ENCODE results near the gene NEUROD2.

The NEUROD2 gene

GRCh38 chr17:39623356-39623950 lies 15.7 kb upstream of the NEUROD2 start:
- DNase-seq (ENCODE audit: insufficient read length, low spot score) (peak; percentile 78), FAIRE-seq (peak; percentile 87)
- TF ChIP-seq TAF1 (IDR thresholded peaks at IDR 0.05; ENCODE audit: low read depth, low read length) (no peak), POLR2A (IDR thresholded peaks at IDR 0.05; ENCODE audit: low read depth, low read length) (no peak), SPI1 (IDR thresholded peaks at IDR 0.05; ENCODE audit: low read depth, low read length) (no peak), POU2F2 (IDR thresholded peaks at IDR 0.05; ENCODE audit: low read depth, low read length) (no peak), POLR2AphosphoS5 (IDR thresholded peaks at IDR 0.05; ENCODE audit: low read depth, low read length) (no peak), PAX5 (IDR thresholded peaks at IDR 0.05; ENCODE audit: insufficient read depth, low read length, severe bottlenecking) (no peak)

- FAIRE-seq (no peak), DNase-seq (ENCODE audit: insufficient read length, low spot score) (no peak)
- TF ChIP-seq POLR2A (IDR thresholded peaks at IDR 0.05; ENCODE audit: low read depth, low read length) = no peak
- no peak for TF ChIP-seq TAF1 (IDR thresholded peaks at IDR 0.05; ENCODE audit: low read depth, low read length)
- no peak for TF ChIP-seq POLR2AphosphoS5 (IDR thresholded peaks at IDR 0.05; ENCODE audit: low read depth, low read length)
- no peak for TF ChIP-seq SPI1 (IDR thresholded peaks at IDR 0.05; ENCODE audit: low read depth, low read length)
- TF ChIP-seq POU2F2 (IDR thresholded peaks at IDR 0.05; ENCODE audit: low read depth, low read length) = no peak
- TF ChIP-seq PAX5 (IDR thresholded peaks at IDR 0.05; ENCODE audit: insufficient read depth, low read length, severe bottlenecking) = no peak
Measured at GRCh38 chr17:39622380-39623006, 14.8 kb upstream of the NEUROD2 start.

- TF ChIP-seq PAX5 (IDR thresholded peaks at IDR 0.05; ENCODE audit: insufficient read depth, low read length, severe bottlenecking) = no peak
- no peak for TF ChIP-seq SPI1 (IDR thresholded peaks at IDR 0.05; ENCODE audit: low read depth, low read length)
- TF ChIP-seq TAF1 (IDR thresholded peaks at IDR 0.05; ENCODE audit: low read depth, low read length) = no peak
- TF ChIP-seq POU2F2 (IDR thresholded peaks at IDR 0.05; ENCODE audit: low read depth, low read length) = no peak; the same call in 1 of the 2 replicates
- TF ChIP-seq POLR2A (IDR thresholded peaks at IDR 0.05; ENCODE audit: low read depth, low read length) = no peak
- TF ChIP-seq POLR2AphosphoS5 (IDR thresholded peaks at IDR 0.05; ENCODE audit: low read depth, low read length) = no peak
- FAIRE-seq (peak; percentile 94), DNase-seq (ENCODE audit: insufficient read length, low spot score) (peak; percentile 81)
Measured at GRCh38 chr17:39621523-39622379, 14.0 kb upstream of the NEUROD2 start.

GRCh38 chr17:39619786-39620101 lies 12.0 kb upstream of the NEUROD2 start:
- no peak for TF ChIP-seq POLR2AphosphoS5 (IDR thresholded peaks at IDR 0.05; ENCODE audit: low read depth, low read length)
- DNase-seq (ENCODE audit: insufficient read length, low spot score) (no peak), FAIRE-seq (no peak)

GRCh38 chr17:39618956-39619785 lies 11.5 kb upstream of the NEUROD2 start:
- TF ChIP-seq POLR2A (IDR thresholded peaks at IDR 0.05; ENCODE audit: low read depth, low read length) = no peak
- no peak for TF ChIP-seq PAX5 (IDR thresholded peaks at IDR 0.05; ENCODE audit: insufficient read depth, low read length, severe bottlenecking)
- TF ChIP-seq POLR2AphosphoS5 (IDR thresholded peaks at IDR 0.05; ENCODE audit: low read depth, low read length) = no peak
- TF ChIP-seq POU2F2 (IDR thresholded peaks at IDR 0.05; ENCODE audit: low read depth, low read length) = no peak
- TF ChIP-seq TAF1 (IDR thresholded peaks at IDR 0.05; ENCODE audit: low read depth, low read length) = no peak
- TF ChIP-seq SPI1 (IDR thresholded peaks at IDR 0.05; ENCODE audit: low read depth, low read length) = no peak
- FAIRE-seq (peak; percentile 26), DNase-seq (ENCODE audit: insufficient read length, low spot score) (no peak)

- FAIRE-seq (no peak), DNase-seq (ENCODE audit: insufficient read length, low spot score) (no peak)
- TF ChIP-seq SPI1 (IDR thresholded peaks at IDR 0.05; ENCODE audit: low read depth, low read length) (no peak), POLR2A (IDR thresholded peaks at IDR 0.05; ENCODE audit: low read depth, low read length) (no peak), TAF1 (IDR thresholded peaks at IDR 0.05; ENCODE audit: low read depth, low read length) (no peak), POU2F2 (IDR thresholded peaks at IDR 0.05; ENCODE audit: low read depth, low read length) (peak; percentile 20; the same call in 1 of the 2 replicates), POLR2AphosphoS5 (IDR thresholded peaks at IDR 0.05; ENCODE audit: low read depth, low read length) (no peak), PAX5 (IDR thresholded peaks at IDR 0.05; ENCODE audit: insufficient read depth, low read length, severe bottlenecking) (no peak)
Measured at GRCh38 chr17:39618246-39618913, 10.7 kb upstream of the NEUROD2 start.

GRCh38 chr17:39617446-39618245 lies 9.9 kb upstream of the NEUROD2 start:
- FAIRE-seq (peak; percentile 87), DNase-seq (ENCODE audit: insufficient read length, low spot score) (no peak)
- TF ChIP-seq PAX5 (IDR thresholded peaks at IDR 0.05; ENCODE audit: insufficient read depth, low read length, severe bottlenecking) (no peak), POLR2A (IDR thresholded peaks at IDR 0.05; ENCODE audit: low read depth, low read length) (no peak), TAF1 (IDR thresholded peaks at IDR 0.05; ENCODE audit: low read depth, low read length) (no peak), POU2F2 (IDR thresholded peaks at IDR 0.05; ENCODE audit: low read depth, low read length) (no peak), SPI1 (IDR thresholded peaks at IDR 0.05; ENCODE audit: low read depth, low read length) (no peak), POLR2AphosphoS5 (IDR thresholded peaks at IDR 0.05; ENCODE audit: low read depth, low read length) (no peak)

- TF ChIP-seq TAF1 (IDR thresholded peaks at IDR 0.05; ENCODE audit: low read depth, low read length) (no peak), POLR2A (IDR thresholded peaks at IDR 0.05; ENCODE audit: low read depth, low read length) (no peak), PAX5 (IDR thresholded peaks at IDR 0.05; ENCODE audit: insufficient read depth, low read length, severe bottlenecking) (no peak), POLR2AphosphoS5 (IDR thresholded peaks at IDR 0.05; ENCODE audit: low read depth, low read length) (no peak), SPI1 (IDR thresholded peaks at IDR 0.05; ENCODE audit: low read depth, low read length) (no peak)
- DNase-seq (ENCODE audit: insufficient read length, low spot score) (no peak), FAIRE-seq (peak; percentile 47)
Measured at GRCh38 chr17:39617100-39617445, 9.4 kb upstream of the NEUROD2 start.
